Smooth muscle cell (in vitro differentiated cells): ENCODE measurements around the gene FNDC3A. TPM values are rescaled to one million over a fixed set of nuclear protein-coding genes. Genes with fewer than 3 reads are reported as not detected.
"Not testable (repeated sequence)": the region's sequence is repeated elsewhere in the genome, so short reads cannot be mapped to it uniquely, and the experiment has no call there.

ENCODE experiments used
- DNase-seq: peaks from one replicate; lab custom pipeline; 2025; ENCODE audit not compliant: unreplicated experiment; lab: John Stamatoyannopoulos, UW
- H2AFZ ChIP-seq: fragments of 200-600 bp; sonication (generic); 2 replicates; pipeline ENCODE4 v1.6.0; 2016; ENCODE audit warnings: antibody characterized with exemption, low read depth, mild to moderate bottlenecking
- H3F3A ChIP-seq: fragments of 200-600 bp; sonication (generic); 2 replicates; pipeline ENCODE4 v1.6.0; 2017; ENCODE audit warnings: antibody characterized with exemption, low read depth
- H3K27ac ChIP-seq: fragments of 200-600 bp; sonication (generic); 2 replicates; pipeline ENCODE4 v1.5.1; 2016; ENCODE audit warnings: low read depth, mild to moderate bottlenecking
- H3K27me3 ChIP-seq: fragments of 200-600 bp; sonication (generic); 2 replicates; pipeline ENCODE4 v1.6.1; 2016; ENCODE audit warnings: low read depth, mild to moderate bottlenecking
- H3K36me3 ChIP-seq: fragments of 200-600 bp; sonication (generic); 2 replicates; pipeline ENCODE4 v1.5.1; 2016; ENCODE audit warnings: low read depth
- H3K4me1 ChIP-seq: fragments of 200-600 bp; sonication (generic); 2 replicates; pipeline ENCODE4 v1.5.1; 2016; ENCODE audit warnings: low read depth
- H3K4me2 ChIP-seq: fragments of 200-600 bp; sonication (generic); 2 replicates; pipeline ENCODE4 v1.6.0; 2016; ENCODE audit warnings: mild to moderate bottlenecking
- H3K4me3 ChIP-seq: fragments of 200-600 bp; sonication (generic); 2 replicates; pipeline ENCODE4 v1.5.1; 2016; ENCODE audit warnings: mild to moderate bottlenecking
- H3K79me2 ChIP-seq: fragments of 200-600 bp; sonication (generic); 2 replicates; pipeline ENCODE4 v1.6.0; 2016; ENCODE audit warnings: low read depth, mild to moderate bottlenecking
- H3K9ac ChIP-seq: fragments of 200-600 bp; sonication (generic); 2 replicates; pipeline ENCODE4 v1.6.0; 2016; ENCODE audit warnings: low read depth
- H3K9me3 ChIP-seq: fragments of 200-600 bp; sonication (generic); replicated peaks from 2 replicates; pipeline ENCODE4 v1.5.1; 2016; ENCODE audit warnings: low read depth
- H4K20me1 ChIP-seq: fragments of 200-600 bp; sonication (generic); 2 replicates; pipeline ENCODE4 v1.6.0; 2016; ENCODE audit warnings: low read depth
- WGBS: methylation state at CpG from one replicate; pipeline ENCODE4 v1.1.7; 2016; ENCODE audit warnings: low lambda C conversion rate; 5-methylcytosine and 5-hydroxymethylcytosine counted together
- polyA plus RNA-seq: library from polyadenylated mRNA; unstranded; fragments of >200 nt; fragmentation: Nextera tagmentation; extraction: Ambion mirVana; gene quantifications from 2 replicates; pipeline ENCODE4 v1.2.1, GENCODE V29; 2016
- total RNA-seq: library from RNA; depleted of rRNA; stranded (reverse); fragments of >200 nt; gene quantifications from 2 replicates; pipeline ENCODE4 v1.2.3, GENCODE V29; 2014
- TF ChIP-seq, protein P1 (sequence below): fragments of 200-600 bp; sonication (generic); IDR thresholded peaks from 2 replicates; pipeline ENCODE4 v1.5.1; 2017; ENCODE audit warnings: borderline replicate concordance, mild to moderate bottlenecking, antibody characterized with exemption; ENCODE audit not compliant: insufficient read depth, poor library complexity, severe bottlenecking

Gene FNDC3A
- total and polyA plus RNA-seq, 2 experiments from 2014 or later: 22.0 to 104 TPM

GRCh38 chr13:49113526-49114286, 138.0 kb downstream of the FNDC3A start:
- Histone ChIP-seq H3K9ac (peak overlapping the region; percentile 79), H3K79me2 (peaks cover 60% of the 10 kb centered on the region)

DNA sequence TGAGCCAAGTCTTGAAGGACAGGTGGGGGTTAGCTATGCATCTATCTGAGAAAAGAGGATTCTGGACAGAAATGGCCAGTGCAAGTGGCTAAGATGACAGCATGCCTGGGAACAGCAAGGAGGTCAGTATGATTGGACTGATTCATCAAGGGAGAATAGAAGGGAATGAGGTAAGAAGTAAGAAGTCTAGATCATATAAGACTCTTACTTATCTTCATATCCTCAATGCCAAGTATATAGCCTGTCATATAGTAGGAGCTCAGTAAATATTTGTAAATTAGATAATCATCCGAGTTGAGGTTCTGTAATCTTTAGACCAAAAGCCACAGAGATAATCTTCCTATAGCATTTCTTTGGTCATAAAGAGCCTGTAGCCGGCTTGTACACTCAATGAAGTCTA, 141.2 kb downstream of the FNDC3A start:
- peaks cover 16% of the 10 kb centered on the region for H3K36me3 ChIP-seq
- WGBS: 73% methylated on average over 2 of the region's 2 CpGs
- H3F3A ChIP-seq: no peaks in the 10 kb centered on the region
- peaks cover 6% of the 10 kb centered on the region for H4K20me1 ChIP-seq
- H3K27me3 ChIP-seq: no peaks in the 10 kb centered on the region
- TF ChIP-seq, protein P1, sequence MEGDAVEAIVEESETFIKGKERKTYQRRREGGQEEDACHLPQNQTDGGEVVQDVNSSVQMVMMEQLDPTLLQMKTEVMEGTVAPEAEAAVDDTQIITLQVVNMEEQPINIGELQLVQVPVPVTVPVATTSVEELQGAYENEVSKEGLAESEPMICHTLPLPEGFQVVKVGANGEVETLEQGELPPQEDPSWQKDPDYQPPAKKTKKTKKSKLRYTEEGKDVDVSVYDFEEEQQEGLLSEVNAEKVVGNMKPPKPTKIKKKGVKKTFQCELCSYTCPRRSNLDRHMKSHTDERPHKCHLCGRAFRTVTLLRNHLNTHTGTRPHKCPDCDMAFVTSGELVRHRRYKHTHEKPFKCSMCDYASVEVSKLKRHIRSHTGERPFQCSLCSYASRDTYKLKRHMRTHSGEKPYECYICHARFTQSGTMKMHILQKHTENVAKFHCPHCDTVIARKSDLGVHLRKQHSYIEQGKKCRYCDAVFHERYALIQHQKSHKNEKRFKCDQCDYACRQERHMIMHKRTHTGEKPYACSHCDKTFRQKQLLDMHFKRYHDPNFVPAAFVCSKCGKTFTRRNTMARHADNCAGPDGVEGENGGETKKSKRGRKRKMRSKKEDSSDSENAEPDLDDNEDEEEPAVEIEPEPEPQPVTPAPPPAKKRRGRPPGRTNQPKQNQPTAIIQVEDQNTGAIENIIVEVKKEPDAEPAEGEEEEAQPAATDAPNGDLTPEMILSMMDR: no peak
- no peak overlapping the region for H2AFZ ChIP-seq
- H3K9me3 ChIP-seq: no peaks in the 10 kb centered on the region
- no peak for DNase-seq
- no peak overlapping the region for H3K9ac ChIP-seq
- H3K4me2 ChIP-seq: no peak overlapping the region
- no peak overlapping the region for H3K27ac ChIP-seq
- no peak overlapping the region for H3K4me3 ChIP-seq
- H3K4me1 ChIP-seq: peaks cover 26% of the 10 kb centered on the region
- H3K79me2 ChIP-seq: peaks cover 44% of the 10 kb centered on the region

More at GRCh38 chr13:49113526-49114286, 138.0 kb downstream of the FNDC3A start:
- Histone ChIP-seq H3F3A (no peaks in the 10 kb centered on the region), H3K36me3 (peaks cover 7% of the 10 kb centered on the region), H3K27ac (peak overlapping the region; percentile 79), H3K27me3 (no peaks in the 10 kb centered on the region), H2AFZ (no peak overlapping the region), H3K4me2 (peak overlapping the region; percentile 92), H3K4me3 (peak overlapping the region; percentile 14), H4K20me1 (peaks cover 6% of the 10 kb centered on the region), H3K4me1 (peaks cover 41% of the 10 kb centered on the region), H3K9me3 (no peaks in the 10 kb centered on the region)
- TF ChIP-seq, protein P1: no peak
- no peak for DNase-seq
- 6% methylated on average over 1 of the region's 1 CpG for WGBS

GRCh38 chr13:49118455-49118854, 142.7 kb downstream of the FNDC3A start:
- Histone ChIP-seq H3K4me1 (peaks cover 10% of the 10 kb centered on the region), H3K79me2 (peaks cover 29% of the 10 kb centered on the region), H3K36me3 (peaks cover 16% of the 10 kb centered on the region)
- not testable (repeated sequence) for H3K9me3 ChIP-seq, H3K27ac ChIP-seq, H3F3A ChIP-seq, H3K4me2 ChIP-seq, H3K27me3 ChIP-seq, DNase-seq, H4K20me1 ChIP-seq, H2AFZ ChIP-seq, H3K9ac ChIP-seq, H3K4me3 ChIP-seq
- 98% methylated on average over 6 of the region's 6 CpGs for WGBS

DNA sequence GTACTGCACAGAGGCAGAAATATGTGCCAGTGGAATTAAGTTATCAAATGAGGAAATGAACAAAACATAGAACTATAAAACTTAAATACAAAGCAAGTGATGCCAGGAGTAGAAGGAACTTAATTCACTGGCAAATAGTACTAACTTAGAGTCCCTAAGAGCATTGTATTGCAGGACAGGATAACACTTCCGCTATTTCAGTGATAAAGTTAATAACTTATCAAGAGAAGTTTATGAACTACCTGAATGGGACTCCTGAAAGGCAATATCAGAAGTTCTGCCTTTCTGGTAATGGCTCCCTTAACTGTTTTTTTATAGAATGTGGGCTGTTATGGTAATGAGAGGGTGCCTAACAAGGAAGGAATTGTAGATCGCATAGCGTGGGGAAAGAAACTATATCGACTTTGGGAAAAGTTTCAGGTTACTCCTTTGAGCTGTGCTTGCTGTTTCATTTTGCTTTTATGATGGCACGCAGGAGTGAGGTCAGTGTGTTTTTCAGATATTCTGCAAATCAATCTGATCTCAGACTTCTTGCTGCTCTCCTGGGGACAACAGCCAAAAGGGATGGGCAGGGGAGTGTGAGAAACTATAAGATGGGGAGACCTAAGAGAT, 149.1 kb downstream of the FNDC3A start:
- no peak overlapping the region for H2AFZ ChIP-seq
- peaks cover 1% of the 10 kb centered on the region for H3K36me3 ChIP-seq
- WGBS: 91% methylated on average over 5 of the region's 5 CpGs
- peaks cover 31% of the 10 kb centered on the region for H3K79me2 ChIP-seq
- H4K20me1 ChIP-seq: peaks cover 45% of the 10 kb centered on the region
- no peaks in the 10 kb centered on the region for H3K4me1 ChIP-seq
- H3K27ac ChIP-seq: no peak overlapping the region
- no peaks in the 10 kb centered on the region for H3F3A ChIP-seq
- H3K4me3 ChIP-seq: no peak overlapping the region
- no peak overlapping the region for H3K9ac ChIP-seq
- no peak for DNase-seq
- TF ChIP-seq, protein P1: no peak
- no peaks in the 10 kb centered on the region for H3K27me3 ChIP-seq
- H3K4me2 ChIP-seq: no peak overlapping the region
- no peaks in the 10 kb centered on the region for H3K9me3 ChIP-seq
